Amniotic epithelial cell (primary cell): ENCODE results near the gene SART1.

ENCODE experiments used
- DNase-seq: peaks from one replicate; pipeline ENCODE4 v3.0.0-alpha.2; 2010; ENCODE audit warnings: low read depth

SART1 gene

GRCh38 chr11:65967329-65967934 is 5.9 kb downstream of the SART1 start:
- no peak for DNase-seq

- DNase-seq, result no peak
Measured at GRCh38 chr11:65968600-65969482, 7.3 kb downstream of the SART1 start.

GRCh38 chr11:65972116-65972515 is 10.6 kb downstream of the SART1 start:
- DNase-seq, result no peak

- DNase-seq, result peak; percentile 5
Measured at GRCh38 chr11:65973439-65974110, 12.0 kb downstream of the SART1 start.

GRCh38 chr11:65975771-65976170 is 14.2 kb downstream of the SART1 start:
- DNase-seq, result no peak

GRCh38 chr11:65976216-65977176 is 15.0 kb downstream of the SART1 start:
- no peak for DNase-seq

- DNase-seq, result no peak
Measured at GRCh38 chr11:65977621-65978390, 16.3 kb downstream of the SART1 start.

GRCh38 chr11:65978391-65979238 is 17.1 kb downstream of the SART1 start:
- DNase-seq, result no peak

- DNase-seq, result no peak
Measured at GRCh38 chr11:65979261-65979759, 17.8 kb downstream of the SART1 start.

GRCh38 chr11:65981101-65981740 is 19.7 kb downstream of the SART1 start:
- no peak for DNase-seq

- no peak for DNase-seq
Measured at GRCh38 chr11:65981972-65982823, 20.7 kb downstream of the SART1 start.

GRCh38 chr11:65982824-65983588 is 21.5 kb downstream of the SART1 start:
- no peak for DNase-seq

GRCh38 chr11:65983589-65983987 is 22.1 kb downstream of the SART1 start:
- DNase-seq, result no peak

- no peak for DNase-seq
Measured at GRCh38 chr11:65987336-65987735, 25.8 kb downstream of the SART1 start.

- peak; percentile 92 for DNase-seq
Measured at GRCh38 chr11:65988791-65989592, 27.5 kb downstream of the SART1 start.

- no peak for DNase-seq
Measured at GRCh38 chr11:65992056-65992455, 30.5 kb downstream of the SART1 start.

- peak; percentile 87 for DNase-seq
Measured at GRCh38 chr11:65997286-65997685, 35.8 kb downstream of the SART1 start.
